H54 (cell line): ENCODE results near the gene TUBB.

Experiments
- DNase-seq: peaks from one replicate; pipeline ENCODE4 v3.0.0; 2011; ENCODE audit warnings: low spot score, mixed read lengths; ENCODE audit not compliant: insufficient read length
- FAIRE-seq: peaks from 3 replicates; lab custom pipeline; 2011; peaks lifted over from hg19 to GRCh38; lab: Jason Lieb, UNC
- POLR2A ChIP-seq: IDR thresholded peaks from 2 replicates; pipeline ENCODE4 v1.6.1; 2011; ENCODE audit warnings: low read depth, mild to moderate bottlenecking, low read length

TUBB gene

DNA sequence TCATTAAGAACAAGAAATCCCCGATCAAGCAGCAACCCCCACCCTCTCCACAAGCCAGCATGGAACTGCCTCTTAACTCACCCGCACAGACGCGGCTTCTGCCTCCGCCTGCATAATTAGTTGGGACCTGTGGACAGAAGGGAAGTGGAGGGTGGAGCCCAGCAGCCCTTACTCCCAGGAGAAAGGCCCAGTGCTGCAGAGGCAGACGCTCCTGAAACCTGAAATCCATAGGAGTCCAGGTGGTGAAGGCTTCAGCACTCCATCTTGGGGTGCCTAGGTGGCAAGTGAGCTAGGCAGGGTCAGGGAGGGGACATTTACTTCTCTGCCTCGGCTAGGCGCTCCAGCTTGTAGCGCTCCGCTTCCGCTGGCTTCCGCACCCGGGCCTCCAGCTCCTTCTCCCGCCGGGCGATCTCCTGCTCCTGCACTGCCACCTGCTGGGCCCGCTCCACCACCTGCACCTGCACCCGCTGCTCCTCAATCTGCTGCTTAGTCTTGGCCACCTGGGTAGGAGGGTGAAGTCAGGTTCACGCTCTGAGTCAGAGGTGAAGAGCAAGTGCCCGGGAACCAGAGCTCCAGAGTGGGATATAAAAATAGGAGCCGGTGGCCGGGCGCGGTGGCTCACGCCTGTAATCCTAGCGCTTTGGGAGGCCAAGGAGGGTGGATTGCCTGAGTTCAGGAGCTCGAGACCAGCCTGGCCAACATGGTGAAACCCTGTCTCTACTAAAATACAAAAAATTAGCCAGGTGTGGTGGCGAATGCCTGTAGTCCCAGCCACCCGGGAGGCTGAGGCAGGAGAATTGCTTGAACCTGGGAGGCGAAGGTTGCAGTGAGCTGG, 10.7 kb downstream of the TUBB start:
- FAIRE-seq, result no peak
- no peak for DNase-seq
- TF ChIP-seq POLR2A, result no peak

DNA sequence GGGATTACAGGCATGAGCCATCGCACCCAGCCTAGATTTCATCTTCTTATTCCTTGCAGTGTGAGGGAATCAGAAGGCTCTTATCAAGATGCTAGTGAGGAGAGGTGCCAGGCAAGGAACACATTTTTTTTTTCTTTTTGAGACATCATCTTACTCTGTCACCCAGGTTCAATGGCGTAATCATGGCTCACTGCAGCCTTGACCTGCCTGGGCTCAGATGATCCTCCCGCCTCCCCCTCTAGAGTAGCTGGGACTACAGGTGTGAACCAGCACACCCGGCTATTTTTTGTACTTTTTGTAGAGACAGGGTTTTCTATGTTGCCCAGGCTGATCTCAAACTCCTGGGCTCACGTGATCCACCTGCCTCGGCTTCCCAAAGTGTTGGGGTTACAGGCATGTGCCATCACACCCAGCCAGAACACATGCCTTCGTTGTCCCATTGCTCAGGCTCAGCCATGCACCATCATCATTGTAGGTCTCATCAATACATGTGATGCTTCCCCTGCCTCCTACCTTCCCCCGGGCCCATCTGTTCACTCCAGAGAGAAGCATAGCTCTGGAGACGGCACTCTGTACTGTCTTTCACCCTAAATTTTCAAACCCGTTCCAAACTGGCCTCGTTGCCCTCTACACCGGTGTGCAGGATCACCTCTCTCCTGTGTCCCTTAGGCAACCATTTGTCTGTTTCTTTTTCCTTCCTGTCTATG, 12.2 kb downstream of the TUBB start:
- no peak for FAIRE-seq
- no peak for DNase-seq
- no peak for TF ChIP-seq POLR2A

DNA sequence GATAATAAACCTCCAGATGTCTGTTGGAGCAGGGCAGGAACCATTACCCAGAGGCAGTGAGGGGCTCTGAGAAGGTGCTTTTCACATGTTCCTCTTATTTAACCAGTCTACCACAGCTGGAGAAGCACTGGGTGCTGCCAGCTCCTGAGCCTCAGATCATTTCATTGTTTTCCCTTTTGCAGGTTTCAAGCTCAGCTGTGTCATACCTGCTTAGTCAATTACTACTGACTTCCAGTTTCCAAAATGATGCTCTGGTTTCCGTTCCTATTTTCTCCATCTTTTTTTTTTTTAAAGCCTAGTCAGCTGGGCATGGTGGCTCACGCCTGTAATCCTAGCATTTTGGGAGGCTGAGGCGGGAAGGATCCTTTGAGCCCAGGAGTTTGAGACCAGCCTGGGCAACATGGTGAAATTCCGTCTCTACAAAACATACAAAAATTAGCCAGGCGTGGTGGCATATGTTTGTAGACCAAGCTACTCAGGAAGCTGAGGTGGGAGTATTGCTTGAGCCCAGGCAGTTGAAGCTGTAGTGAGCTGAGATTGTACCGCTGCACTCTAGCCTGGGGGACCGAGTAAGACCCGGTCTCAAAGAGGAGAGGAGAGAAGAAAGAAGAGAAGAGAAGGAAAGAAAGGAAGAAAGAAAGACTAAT, 15.6 kb downstream of the TUBB start:
- no peak for TF ChIP-seq POLR2A
- no peak for FAIRE-seq

DNA sequence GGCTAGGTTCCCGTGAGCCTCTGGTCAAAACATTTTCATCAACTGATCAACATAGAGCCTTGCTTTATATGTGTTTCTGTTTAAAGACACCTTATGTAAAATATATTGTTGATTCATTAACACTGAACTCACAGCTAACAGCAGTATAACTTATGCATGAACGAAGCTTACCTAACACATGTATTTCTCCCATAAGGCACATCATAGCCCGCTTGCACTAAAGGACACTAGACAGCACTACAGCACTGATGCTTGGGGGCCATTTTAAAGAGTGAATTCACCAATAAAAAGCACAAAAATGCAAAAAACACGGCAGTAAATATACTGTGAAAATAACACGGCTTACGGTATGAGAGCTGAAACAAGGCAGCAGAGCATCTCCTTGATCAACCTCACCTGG, 18.4 kb downstream of the TUBB start:
- FAIRE-seq, result no peak
- no peak for DNase-seq
- TF ChIP-seq POLR2A, result no peak

More for the DNA sequence above, 15.6 kb downstream of the TUBB start:
- DNase-seq, result no peak

DNA sequence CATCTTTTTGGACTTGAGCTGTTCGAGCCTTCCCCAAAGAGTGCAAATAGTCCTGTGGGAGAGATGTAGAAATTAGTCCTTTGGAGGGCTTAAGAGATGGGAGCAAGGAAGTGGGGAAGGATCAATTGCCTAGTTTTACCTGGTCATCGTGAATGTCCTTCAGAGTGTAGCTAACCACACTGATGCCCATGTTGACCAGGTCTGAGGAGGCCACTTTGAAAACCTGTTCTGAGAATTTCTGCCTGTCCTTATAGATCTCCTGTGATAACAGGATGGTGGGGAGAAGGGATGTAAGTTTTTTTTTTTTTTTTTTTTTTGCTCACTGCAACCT, 20.4 kb downstream of the TUBB start:
- DNase-seq (no peak), FAIRE-seq (no peak)
- TF ChIP-seq POLR2A, result no peak

DNA sequence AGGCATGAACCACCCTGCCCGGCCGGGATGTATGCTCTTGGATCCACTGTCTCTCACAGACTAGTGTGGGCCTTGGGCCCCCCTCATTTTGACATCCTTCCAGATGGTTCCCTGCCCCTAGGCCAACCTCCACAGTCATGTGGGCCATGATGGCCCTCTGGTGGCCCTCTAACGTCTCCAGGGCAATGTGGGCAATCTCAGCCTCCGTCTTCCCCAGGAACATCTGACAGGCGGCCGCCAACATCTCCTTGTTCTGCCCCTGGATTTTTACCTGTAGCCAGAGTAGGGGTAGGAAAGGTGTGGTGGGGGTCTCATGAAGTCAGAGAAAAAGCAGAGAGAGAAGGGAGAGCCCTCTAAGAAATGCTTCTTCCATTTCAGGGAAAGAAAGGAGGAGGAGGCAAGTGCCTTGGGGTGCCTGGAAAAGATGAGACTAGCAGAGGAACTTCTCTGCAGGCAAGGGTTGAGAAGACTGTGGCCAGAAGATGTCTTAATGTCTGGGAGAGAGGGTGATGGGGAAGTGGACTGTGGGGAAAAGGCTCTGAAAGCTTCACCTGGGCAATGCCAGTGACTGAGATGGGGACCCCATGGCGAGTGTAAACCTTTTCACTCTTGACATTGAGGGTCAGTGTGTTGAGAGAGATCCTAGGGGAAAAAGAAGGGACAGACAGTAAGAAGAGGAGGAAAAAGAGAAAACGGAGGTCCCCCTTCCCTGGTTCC, 21.1 kb downstream of the TUBB start:
- FAIRE-seq, result no peak
- TF ChIP-seq POLR2A, result no peak
- DNase-seq, result no peak

DNA sequence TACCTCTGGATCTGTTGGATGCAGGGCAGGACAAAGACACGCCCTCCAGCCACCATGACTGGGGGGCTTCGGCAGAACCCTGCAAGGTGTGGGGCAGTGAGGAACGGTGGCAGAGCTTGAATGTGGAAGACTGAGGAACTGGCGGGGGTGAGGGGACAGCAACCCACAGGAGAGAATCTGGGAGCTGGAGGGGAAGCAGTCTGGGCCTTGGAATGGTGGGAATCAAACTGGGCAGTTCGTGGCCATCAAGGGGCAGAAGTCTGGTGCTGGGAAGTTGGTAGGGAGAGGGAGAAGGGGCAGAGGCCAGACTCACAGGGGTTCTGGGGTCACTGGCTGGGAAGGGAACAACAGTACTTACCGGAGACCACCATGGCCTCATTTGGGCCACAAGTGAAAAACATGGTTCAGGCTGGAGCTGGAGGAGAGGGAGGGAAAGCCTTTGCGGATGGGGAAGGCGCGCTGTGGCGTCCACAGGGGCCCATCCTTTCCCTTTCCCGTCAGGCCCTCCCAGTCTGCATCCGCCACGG, 21.7 kb downstream of the TUBB start:
- no peak; the same call in 1 of the 2 replicates for TF ChIP-seq POLR2A
- FAIRE-seq (no peak), DNase-seq (no peak)

DNA sequence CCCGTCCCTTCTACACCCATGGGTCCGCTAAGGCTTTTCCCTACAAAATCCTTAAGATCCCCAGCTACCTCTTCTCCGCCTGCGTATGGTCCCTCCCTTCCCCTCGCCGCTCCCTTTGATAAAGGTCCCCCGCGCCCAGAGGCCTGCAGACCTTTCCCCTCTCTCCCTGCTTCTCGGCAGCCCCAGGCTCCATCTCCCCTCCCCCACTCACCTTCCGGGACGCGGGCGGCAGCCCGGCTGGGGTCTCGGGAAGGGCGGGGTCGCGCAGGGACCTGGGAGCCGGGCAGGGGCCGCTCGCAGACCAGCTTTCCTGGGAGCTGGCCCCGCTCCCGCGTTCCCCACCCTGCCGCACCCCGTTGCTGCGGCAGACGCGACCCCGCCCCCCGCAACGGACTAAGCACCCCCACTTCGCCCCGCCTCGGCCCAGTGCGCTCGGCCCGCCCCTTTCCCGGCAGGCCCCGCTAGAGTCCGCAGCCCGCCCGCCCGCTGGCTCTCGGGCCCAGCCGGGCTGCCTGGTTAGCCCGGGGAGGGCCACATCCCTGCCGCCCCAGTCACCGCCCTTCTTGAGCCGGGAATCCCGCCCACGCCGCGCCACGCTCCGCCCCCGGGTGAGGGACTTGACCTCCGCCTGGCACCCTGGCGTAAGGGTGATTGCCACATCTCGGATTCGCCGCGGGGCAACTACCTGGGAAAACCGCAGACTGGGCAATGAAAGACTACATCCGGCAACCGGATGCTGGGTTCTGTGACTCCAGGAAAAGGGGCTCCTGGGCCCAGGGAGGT, 22.4 kb downstream of the TUBB start, which contains the start of gene FLOT1:
Gene FLOT1, minus strand, starts transcription at position 372 of the 783 bp plus-strand sequence. CDS start 498 bp downstream, outside the sequence.
- DNase-seq (peak; percentile 77), FAIRE-seq (no peak)
- TF ChIP-seq POLR2A, result no peak; the same call in none of the 2 replicates

DNA sequence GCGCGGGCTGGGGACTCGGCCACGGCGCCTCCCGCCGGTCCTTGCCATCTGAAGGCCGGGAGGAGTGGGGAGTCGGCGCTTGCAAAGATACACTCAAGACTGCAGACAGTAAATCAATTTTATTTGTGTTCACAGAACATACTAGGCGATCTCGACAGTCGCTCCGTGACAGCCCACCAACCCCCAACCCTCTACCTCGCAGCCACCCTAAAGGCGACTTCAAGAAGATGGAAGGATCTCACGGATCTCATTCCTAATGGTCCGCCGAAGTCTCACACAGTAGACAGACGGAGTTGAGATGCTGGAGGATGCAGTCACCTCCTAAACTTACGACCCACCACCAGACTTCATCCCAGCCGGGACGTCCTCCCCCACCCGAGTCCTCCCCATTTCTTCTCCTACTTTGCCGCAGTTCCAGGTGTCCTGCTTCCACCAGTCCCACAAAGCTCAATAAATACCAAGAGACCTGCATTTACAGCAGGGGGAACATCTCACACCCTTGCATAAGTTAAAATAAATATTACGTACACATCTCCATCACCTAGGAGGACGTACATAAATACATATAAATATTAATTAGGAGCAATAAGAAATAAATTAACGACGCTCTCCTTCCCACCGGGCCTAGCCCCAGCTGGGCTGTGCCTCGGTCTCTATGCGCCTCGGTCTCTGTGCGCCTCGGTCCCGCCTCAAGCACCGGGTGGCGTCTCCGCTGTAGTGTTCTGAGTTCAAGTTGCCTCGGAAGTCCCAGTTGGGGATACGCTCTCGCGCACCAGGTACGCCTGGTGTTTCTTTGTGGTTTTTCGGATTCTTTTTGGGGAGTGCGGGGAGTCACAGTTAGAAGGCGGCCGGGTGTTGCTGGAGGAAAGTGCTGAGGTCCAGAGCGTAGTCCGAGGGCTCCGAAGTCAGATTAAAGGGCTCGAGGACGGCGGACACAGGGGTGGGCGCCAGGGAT, 23.2 kb downstream of the TUBB start:
- no peak for FAIRE-seq
- no peak for DNase-seq
- TF ChIP-seq POLR2A, result peak; percentile 19; the same call in 1 of the 2 replicates

DNA sequence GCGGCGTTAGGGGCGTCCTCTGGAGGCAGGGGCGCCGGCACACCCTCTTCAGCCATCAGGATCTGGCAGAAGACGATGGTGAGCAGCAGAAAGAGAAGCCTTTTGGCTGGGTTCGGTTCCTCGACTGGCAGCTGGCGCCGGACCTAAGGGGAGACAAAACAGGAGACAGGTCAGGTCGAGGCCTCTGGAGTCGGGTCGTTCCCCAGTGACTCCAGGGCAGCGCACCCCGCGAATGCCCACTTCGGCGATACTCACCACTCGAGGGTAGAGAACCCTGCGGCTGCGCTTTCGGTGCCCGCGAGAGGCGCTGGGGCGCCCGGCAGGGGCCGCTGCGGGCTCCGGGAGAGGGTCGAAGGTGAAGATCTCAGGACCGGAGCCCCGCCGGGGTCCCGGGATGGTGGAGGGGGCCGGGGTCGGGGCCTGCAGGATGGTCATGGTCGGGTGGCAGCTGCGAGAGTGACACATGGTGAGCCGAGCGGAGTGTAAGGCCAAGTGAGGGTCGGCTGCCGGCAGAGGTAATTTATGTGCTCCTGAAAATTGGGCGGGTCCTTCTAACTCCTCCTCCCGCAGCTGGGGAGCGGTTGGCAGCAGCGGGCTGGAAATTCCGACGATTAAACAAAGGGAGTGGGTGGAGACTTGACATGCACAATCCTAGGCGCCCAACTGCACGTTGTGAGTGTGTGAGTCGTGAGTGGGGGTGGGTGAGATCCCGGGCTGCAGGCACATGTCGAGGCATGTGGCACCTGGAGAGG, 24.1 kb downstream of the TUBB start, which contains the start of gene IER3:
Gene IER3, minus strand, starts transcription at position 494 of the 752 bp plus-strand sequence. Its CDS starts 29 bp downstream, at position 465.
- FAIRE-seq, result no peak
- DNase-seq, result peak; percentile 49
- peak; percentile 99 for TF ChIP-seq POLR2A

DNA sequence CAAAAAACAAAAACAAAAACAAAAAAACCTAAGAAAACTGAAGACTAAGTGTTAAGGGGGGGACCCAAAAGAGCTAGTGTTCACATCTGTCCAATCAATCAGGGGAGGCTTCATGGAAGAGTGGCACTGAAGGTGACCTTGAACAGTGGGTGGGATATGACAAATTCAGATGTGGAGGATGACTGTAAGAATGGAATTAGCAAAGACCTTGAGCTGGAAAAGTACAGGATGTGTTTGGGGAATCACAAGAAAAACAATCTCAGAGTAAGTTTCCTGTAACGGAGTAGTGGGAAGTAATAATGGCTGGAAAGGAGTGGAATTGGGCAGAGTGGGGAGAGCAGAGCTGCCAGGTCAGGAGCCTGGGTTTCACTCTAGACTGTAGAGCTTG, 27.1 kb downstream of the TUBB start:
- TF ChIP-seq POLR2A, result no peak
- no peak for FAIRE-seq
- DNase-seq, result no peak
